ENCODE data around the gene TBC1D21.

GRCh38 chr15:73937726-73938125 lies 64.4 kb downstream of the TBC1D21 start:
- TF ChIP-seq CTCF (IDR thresholded peaks at IDR 0.05) (no peak), POLR2A (IDR thresholded peaks at IDR 0.05) (no peak)

Data from body of pancreas (tissue), 4 donors.